GM12865 (cell line): ENCODE data around the gene TAF10.

ENCODE experiments used
- DNase-seq: peaks from one replicate; pipeline ENCODE4 v3.0.0; 2010; ENCODE audit warnings: low read depth
- H3K4me3 ChIP-seq: 2 replicates; pipeline ENCODE4 v1.5.1; 2011; ENCODE audit warnings: mild to moderate bottlenecking, low read depth, low read length, control low read depth
- CTCF ChIP-seq: IDR thresholded peaks from 2 replicates; pipeline ENCODE4 v1.5.1; 2011; ENCODE audit warnings: low read length, control low read depth, low read depth, inconsistent platforms; ENCODE audit not compliant: insufficient read depth; ENCODE audit errors: missing control alignments

TAF10 gene

GRCh38 chr11:6576471-6577373 is 35.3 kb downstream of the TAF10 start:
- DNase-seq, result no peak

GRCh38 chr11:6574816-6575715 is 37.0 kb downstream of the TAF10 start:
- no peak for TF ChIP-seq CTCF
- no peak for DNase-seq

More at GRCh38 chr11:6576471-6577373, 35.3 kb downstream of the TAF10 start:
- no peak overlapping the region for H3K4me3 ChIP-seq
- no peak for TF ChIP-seq CTCF

GRCh38 chr11:6572215-6572614 is 39.8 kb downstream of the TAF10 start:
- no peak for DNase-seq
- H3K4me3 ChIP-seq, result no peak overlapping the region
- TF ChIP-seq CTCF, result no peak

More at GRCh38 chr11:6574816-6575715, 37.0 kb downstream of the TAF10 start:
- H3K4me3 ChIP-seq, result no peak overlapping the region

- no peak for TF ChIP-seq CTCF
- no peak overlapping the region for H3K4me3 ChIP-seq
- DNase-seq, result no peak
Measured at GRCh38 chr11:6571434-6572008, 40.5 kb downstream of the TAF10 start.

GRCh38 chr11:6570691-6571427 is 41.2 kb downstream of the TAF10 start:
- no peak for DNase-seq

More at GRCh38 chr11:6570691-6571427, 41.2 kb downstream of the TAF10 start:
- no peak for TF ChIP-seq CTCF
- no peak overlapping the region for H3K4me3 ChIP-seq
